Activated CD8-positive, alpha-beta memory T cell treated with anti-CD3 and anti-CD28 coated beads, Interleukin-2, amount 10 ng/mL, durations not matched to agents 7 days and 5 days (primary cell): ENCODE measurements around the gene GDPD5. TPM values are rescaled to one million over a fixed set of nuclear protein-coding genes. Genes with fewer than 3 reads are reported as not detected.

Experiments used
- ATAC-seq: fragments of 150-1000 bp; cut with Tn5 transposase; one replicate; pipeline ENCODE4 v1.10.0; 2021; ENCODE audit warnings: moderate library complexity
- CTCF ChIA-PET: fragments of 350-600 bp; sonication (Branson Sonifier 250); formaldehyde crosslinking; loops from one replicate; lab custom pipeline; 2021; ENCODE audit warnings: antibody characterized with exemption; lab: Charles Lee
- DNase-seq: peaks from one replicate; pipeline ENCODE4 v3.0.0-alpha.2; 2020
- H3K27ac Mint-ChIP-seq: one replicate; pipeline ENCODE4 v1.8.0; 2021; ENCODE audit warnings: mild to moderate bottlenecking, mixed read lengths
- H3K27me3 Mint-ChIP-seq: one replicate; pipeline ENCODE4 v1.8.0; 2021; ENCODE audit warnings: mixed read lengths
- H3K36me3 Mint-ChIP-seq: one replicate; pipeline ENCODE4 v1.8.0; 2021; ENCODE audit warnings: mild to moderate bottlenecking, mixed read lengths
- H3K4me1 Mint-ChIP-seq: one replicate; pipeline ENCODE4 v1.8.0; 2021; ENCODE audit warnings: mixed read lengths
- H3K4me3 Mint-ChIP-seq: one replicate; pipeline ENCODE4 v1.8.0; 2021; ENCODE audit warnings: mild to moderate bottlenecking, moderate library complexity, mixed read lengths
- H3K9me3 Mint-ChIP-seq: one replicate; pipeline ENCODE4 v1.8.0; 2022; ENCODE audit warnings: low read depth, mixed read lengths
- total RNA-seq, 2 experiments: library from RNA; stranded (reverse); gene quantifications; one replicate each; pipeline ENCODE4 v1.2.3, GENCODE V29; 2021

Gene GDPD5
- total RNA-seq, 2 experiments from 2014 or later = 11.3 to 33.9 TPM

GRCh38 chr11:75537740-75538139 lies 12.0 kb upstream of the GDPD5 start:
- Mint-ChIP-seq H3K27ac (peak overlapping the region; percentile 71), H3K4me3 (no peak overlapping the region), H3K27me3 (peaks cover 10% of the 10 kb centered on the region), H3K4me1 (peaks cover 49% of the 10 kb centered on the region), H3K36me3 (no peaks in the 10 kb centered on the region), H3K9me3 (no peaks in the 10 kb centered on the region)
- CTCF ChIA-PET = interaction anchor here (0.8 to 11.4 kb wide), 8 partner anchors 11 to 296 kb away, joined by 3 to 212 read pairs (median 4); no protein-coding TSS in a partner anchor
- no peak for DNase-seq
- no peak for ATAC-seq

GRCh38 chr11:75536786-75537641 lies 11.3 kb upstream of the GDPD5 start:
- H3K4me1 Mint-ChIP-seq = peaks cover 53% of the 10 kb centered on the region
- ATAC-seq (peak; percentile 89), DNase-seq (peak; percentile 87)
- no peaks in the 10 kb centered on the region for H3K9me3 Mint-ChIP-seq
- CTCF ChIA-PET = interaction anchor here (0.8 to 11.4 kb wide), 13 partner anchors 9 to 296 kb away, joined by 3 to 212 read pairs (median 4); partner anchors contain the start of gene GDPD5
- H3K4me3 Mint-ChIP-seq = no peak overlapping the region
- peak overlapping the region; percentile 71 for H3K27ac Mint-ChIP-seq
- no peaks in the 10 kb centered on the region for H3K36me3 Mint-ChIP-seq
- peaks cover 10% of the 10 kb centered on the region for H3K27me3 Mint-ChIP-seq

- H3K36me3 Mint-ChIP-seq = no peaks in the 10 kb centered on the region
- H3K9me3 Mint-ChIP-seq = no peaks in the 10 kb centered on the region
- no peak overlapping the region for H3K4me3 Mint-ChIP-seq
- ATAC-seq (no peak), DNase-seq (no peak)
- peaks cover 72% of the 10 kb centered on the region for H3K4me1 Mint-ChIP-seq
- CTCF ChIA-PET = interaction anchor here (0.6 to 11.4 kb wide), 13 partner anchors 10 to 147 kb away, joined by 3 to 212 read pairs (median 5); partner anchors contain the start of gene GDPD5
- H3K27me3 Mint-ChIP-seq = peaks cover 10% of the 10 kb centered on the region
- H3K27ac Mint-ChIP-seq = peak overlapping the region; percentile 22
These were observed 9.3 kb upstream of the GDPD5 start for GRCh38 chr11:75535071-75535470.

GRCh38 chr11:75534259-75535069 lies 8.7 kb upstream of the GDPD5 start:
- ATAC-seq = no peak
- no peak for DNase-seq
- CTCF ChIA-PET = interaction anchor here (0.6 to 11.4 kb wide), 15 partner anchors 9 to 254 kb away, joined by 3 to 212 read pairs (median 5); partner anchors contain the start of gene GDPD5
- no peak overlapping the region for H3K4me3 Mint-ChIP-seq
- no peaks in the 10 kb centered on the region for H3K36me3 Mint-ChIP-seq
- H3K27me3 Mint-ChIP-seq = peaks cover 8% of the 10 kb centered on the region
- peak overlapping the region; percentile 40 for H3K27ac Mint-ChIP-seq
- H3K9me3 Mint-ChIP-seq = no peaks in the 10 kb centered on the region
- H3K4me1 Mint-ChIP-seq = peaks cover 72% of the 10 kb centered on the region

GRCh38 chr11:75533896-75534258 lies 8.1 kb upstream of the GDPD5 start:
- peaks cover 11% of the 10 kb centered on the region for H3K27me3 Mint-ChIP-seq
- CTCF ChIA-PET = interaction anchor here (0.8 to 11.4 kb wide), 15 partner anchors 11 to 254 kb away, joined by 3 to 212 read pairs (median 4); no protein-coding TSS in a partner anchor

GRCh38 chr11:75532200-75533048 lies 6.7 kb upstream of the GDPD5 start:
- peaks cover 16% of the 10 kb centered on the region for H3K27me3 Mint-ChIP-seq
- DNase-seq (peak; percentile 89), ATAC-seq (peak; percentile 75)
- no peaks in the 10 kb centered on the region for H3K9me3 Mint-ChIP-seq
- peaks cover 59% of the 10 kb centered on the region for H3K4me1 Mint-ChIP-seq
- H3K27ac Mint-ChIP-seq = peak overlapping the region; percentile 76
- CTCF ChIA-PET = interaction anchor here (0.7 to 11.4 kb wide), 36 partner anchors 9 to 255 kb away, joined by 3 to 212 read pairs (median 4); no protein-coding TSS in a partner anchor
- no peaks in the 10 kb centered on the region for H3K36me3 Mint-ChIP-seq
- H3K4me3 Mint-ChIP-seq = peak overlapping the region; percentile 14

More at GRCh38 chr11:75533896-75534258, 8.1 kb upstream of the GDPD5 start:
- Mint-ChIP-seq H3K27ac (no peak overlapping the region), H3K4me3 (no peak overlapping the region), H3K4me1 (peaks cover 72% of the 10 kb centered on the region), H3K36me3 (no peaks in the 10 kb centered on the region), H3K9me3 (no peaks in the 10 kb centered on the region)
- ATAC-seq (no peak), DNase-seq (no peak)

GRCh38 chr11:75531325-75531724 lies 5.6 kb upstream of the GDPD5 start:
- CTCF ChIA-PET = interaction anchor here (0.8 to 11.4 kb wide), 21 partner anchors 11 to 252 kb away, joined by 3 to 212 read pairs (median 5); no protein-coding TSS in a partner anchor
- Mint-ChIP-seq H3K27me3 (peaks cover 21% of the 10 kb centered on the region), H3K36me3 (no peaks in the 10 kb centered on the region), H3K27ac (peak overlapping the region; percentile 76), H3K9me3 (no peaks in the 10 kb centered on the region), H3K4me1 (peaks cover 50% of the 10 kb centered on the region), H3K4me3 (no peak overlapping the region)
- DNase-seq (no peak), ATAC-seq (no peak)

- H3K27me3 Mint-ChIP-seq = peaks cover 22% of the 10 kb centered on the region
- H3K27ac Mint-ChIP-seq = peak overlapping the region; percentile 11
- no peak for DNase-seq
- H3K9me3 Mint-ChIP-seq = no peaks in the 10 kb centered on the region
- no peak for ATAC-seq
- H3K4me3 Mint-ChIP-seq = no peak overlapping the region
- H3K4me1 Mint-ChIP-seq = peaks cover 45% of the 10 kb centered on the region
- CTCF ChIA-PET = interaction anchor here (0.9 to 11.4 kb wide), 8 partner anchors 47 to 142 kb away, joined by 3 to 212 read pairs (median 16); no protein-coding TSS in a partner anchor
- H3K36me3 Mint-ChIP-seq = no peaks in the 10 kb centered on the region
These were observed 4.8 kb upstream of the GDPD5 start for GRCh38 chr11:75530577-75530976.

GRCh38 chr11:75527938-75528735 lies 2.4 kb upstream of the GDPD5 start:
- DNase-seq (no peak), ATAC-seq (no peak)
- H3K4me3 Mint-ChIP-seq = no peak overlapping the region
- no peak overlapping the region for H3K27ac Mint-ChIP-seq
- H3K36me3 Mint-ChIP-seq = no peaks in the 10 kb centered on the region
- no peaks in the 10 kb centered on the region for H3K9me3 Mint-ChIP-seq
- peaks cover 42% of the 10 kb centered on the region for H3K4me1 Mint-ChIP-seq
- CTCF ChIA-PET = interaction anchor here (1.0 to 11.4 kb wide), 7 partner anchors 32 to 140 kb away, joined by 3 to 212 read pairs (median 6); no protein-coding TSS in a partner anchor
- H3K27me3 Mint-ChIP-seq = peaks cover 38% of the 10 kb centered on the region

GRCh38 chr11:75527130-75527529 lies 1.4 kb upstream of the GDPD5 start:
- Mint-ChIP-seq H3K4me1 (peaks cover 40% of the 10 kb centered on the region), H3K4me3 (peak overlapping the region; percentile 47), H3K27me3 (peaks cover 38% of the 10 kb centered on the region)

GRCh38 chr11:75526192-75526541 lies 426 bp upstream of the GDPD5 start:
- H3K27ac Mint-ChIP-seq = peak overlapping the region; percentile 8
- CTCF ChIA-PET = interaction anchor here (0.9 to 4.4 kb wide), 15 partner anchors 9 to 149 kb away, joined by 3 to 35 read pairs (median 5); partner anchors contain the start of gene RPS3
- no peaks in the 10 kb centered on the region for H3K9me3 Mint-ChIP-seq
- H3K27me3 Mint-ChIP-seq = peaks cover 38% of the 10 kb centered on the region
- DNase-seq = no peak
- peaks cover 32% of the 10 kb centered on the region for H3K4me1 Mint-ChIP-seq
- H3K36me3 Mint-ChIP-seq = no peaks in the 10 kb centered on the region
- peak overlapping the region; percentile 73 for H3K4me3 Mint-ChIP-seq
- no peak for ATAC-seq

More at GRCh38 chr11:75527130-75527529, 1.4 kb upstream of the GDPD5 start:
- H3K27ac Mint-ChIP-seq = no peak overlapping the region
- CTCF ChIA-PET = interaction anchor here (1.1 to 11.4 kb wide), 4 partner anchors 76 to 251 kb away, joined by 3 to 212 read pairs (median 8); no protein-coding TSS in a partner anchor
- ATAC-seq (no peak), DNase-seq (no peak)
- H3K9me3 Mint-ChIP-seq = no peaks in the 10 kb centered on the region
- no peaks in the 10 kb centered on the region for H3K36me3 Mint-ChIP-seq
